ENCODE results near the gene ANXA4. TPM values are rescaled to one million over a fixed set of nuclear protein-coding genes. Genes with fewer than 3 reads are reported as not detected.

Gene ANXA4
- total and polyA plus RNA-seq, 2 of the 13 experiments (the other 11 are each of a cell fraction or from before 2014, with no cell fraction given), result 155 to 168 TPM

GRCh38 chr2:69723791-69724190 lies 18.1 kb upstream of the ANXA4 start:
- intact Hi-C loops (cut with micrococcal nuclease; ENCODE audit: unreplicated experiment) (loop anchor here (1.0 to 5.0 kb wide), 2 partner anchors 94 to 169 kb away; partner anchors contain the start of gene SNRNP27), in situ Hi-C loops (cut with HindIII; ENCODE audit: extremely low pct_ligation_motif_present, low pct_unique_long_range_greater_than_20kb) (loop anchor here (5.0 kb wide), 1 partner anchor 94 kb away; no protein-coding TSS in a partner anchor)
- Histone ChIP-seq H3K9ac (ENCODE audit: insufficient read depth, low read depth, low read length) (no peak overlapping the region), H3K27ac (ENCODE audit: extremely low read length, insufficient read depth, low read length) (no peak overlapping the region), H3K4me2 (ENCODE audit: low read depth, low read length) (no peak overlapping the region), H3K4me1 (ENCODE audit: insufficient read depth, low read length) (peaks cover 30% of the 10 kb centered on the region), H3K9me3 (ENCODE audit: low read length) (no peaks in the 10 kb centered on the region), H3K27me3 (ENCODE audit: control insufficient read depth in 1 of 2, insufficient read depth in 2 of 2, low read length in 2 of 2) (no peaks in the 10 kb centered on the region), H2AFZ (ENCODE audit: low read length) (no peak overlapping the region), H3K79me2 (ENCODE audit: insufficient read depth, low read length) (no peaks in the 10 kb centered on the region), H3K36me3 (replicated peaks in 1 of 2; ENCODE audit: control insufficient read depth in 1 of 2, insufficient read depth in 2 of 2, low read length in 2 of 2) (no peaks in the 10 kb centered on the region), H4K20me1 (ENCODE audit: insufficient read depth, low read length) (no peaks in the 10 kb centered on the region), H3K4me3 (replicated peaks in 1 of 3; ENCODE audit: insufficient read depth in 1 of 3, low read depth in 2 of 3, low read length in 3 of 3) (no peak overlapping the region)
- FAIRE-seq (no peak), ATAC-seq (no peak), DNase-seq (ENCODE audit: low spot score) (no peak)
- 75% methylated on average over 14 of the region's 14 CpGs for WGBS (ENCODE audit: low lambda C conversion rate)
- BruUV-seq (replicated peaks), result no TSS peak
- POLR2A ChIA-PET, result interaction anchor here (3.4 kb wide), 1 partner anchor 18 kb away, joined by 53 read pairs; the partner anchor contains the start of gene ANXA4
- CTCF ChIA-PET (ENCODE audit: low intra/inter-chr PET ratio, low total read pairs), result interaction anchor here (5.6 kb wide), 1 partner anchor 93 kb away, joined by 105 read pairs; no protein-coding TSS in a partner anchor
- no peak for TF ChIP-seq PCBP2 (optimal IDR thresholded peaks at IDR 0.05; ENCODE audit: low read depth, low read length, poor library complexity, severe bottlenecking)
- no peak for TF ChIP-seq KMT2B (CRISPR knock-in tag; IDR thresholded peaks at IDR 0.05)
- TF ChIP-seq DBP (CRISPR knock-in tag; IDR thresholded peaks at IDR 0.05; ENCODE audit: not compliant biosample characterization), result no peak
- no peak for TF ChIP-seq TOE1 (CRISPR knock-in tag; IDR thresholded peaks at IDR 0.05)
- no peak for TF ChIP-seq FOXM1 (CRISPR knock-in tag; IDR thresholded peaks at IDR 0.05)
- no peak for TF ChIP-seq ZBTB1 (CRISPR knock-in tag; IDR thresholded peaks at IDR 0.05; ENCODE audit: borderline replicate concordance)
- no peak for TF ChIP-seq DDIT3 (CRISPR knock-in tag; IDR thresholded peaks at IDR 0.05)
- TF ChIP-seq DNMT1 (CRISPR knock-in tag; IDR thresholded peaks at IDR 0.05), result no peak
- TF ChIP-seq ZMYM2 (CRISPR knock-in tag; IDR thresholded peaks at IDR 0.05), result no peak
- TF ChIP-seq ZSCAN31 (CRISPR knock-in tag; IDR thresholded peaks at IDR 0.05; ENCODE audit: low read depth), result no peak
- TF ChIP-seq KDM5B (CRISPR knock-in tag; IDR thresholded peaks at IDR 0.05; ENCODE audit: borderline replicate concordance), result no peak
- no peak for TF ChIP-seq LRRFIP1 (CRISPR knock-in tag; conservative IDR thresholded peaks at IDR 0.05)

All from HepG2 (cell line).